CD4-positive, alpha-beta T cell treated with Interferon gamma for 1 hour (primary cell): ENCODE data around the gene TMEM86A.
"Not testable (repeated sequence)": the region's sequence is repeated elsewhere in the genome, so short reads cannot be mapped to it uniquely, and the experiment has no call there.

ENCODE experiments used
- DNase-seq: peaks from one replicate; pipeline ENCODE4 v3.0.0-alpha.2; 2020

TMEM86A gene, protein sequence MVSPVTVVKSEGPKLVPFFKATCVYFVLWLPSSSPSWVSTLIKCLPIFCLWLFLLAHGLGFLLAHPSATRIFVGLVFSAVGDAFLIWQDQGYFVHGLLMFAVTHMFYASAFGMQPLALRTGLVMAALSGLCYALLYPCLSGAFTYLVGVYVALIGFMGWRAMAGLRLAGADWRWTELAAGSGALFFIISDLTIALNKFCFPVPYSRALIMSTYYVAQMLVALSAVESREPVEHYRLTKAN

DNA sequence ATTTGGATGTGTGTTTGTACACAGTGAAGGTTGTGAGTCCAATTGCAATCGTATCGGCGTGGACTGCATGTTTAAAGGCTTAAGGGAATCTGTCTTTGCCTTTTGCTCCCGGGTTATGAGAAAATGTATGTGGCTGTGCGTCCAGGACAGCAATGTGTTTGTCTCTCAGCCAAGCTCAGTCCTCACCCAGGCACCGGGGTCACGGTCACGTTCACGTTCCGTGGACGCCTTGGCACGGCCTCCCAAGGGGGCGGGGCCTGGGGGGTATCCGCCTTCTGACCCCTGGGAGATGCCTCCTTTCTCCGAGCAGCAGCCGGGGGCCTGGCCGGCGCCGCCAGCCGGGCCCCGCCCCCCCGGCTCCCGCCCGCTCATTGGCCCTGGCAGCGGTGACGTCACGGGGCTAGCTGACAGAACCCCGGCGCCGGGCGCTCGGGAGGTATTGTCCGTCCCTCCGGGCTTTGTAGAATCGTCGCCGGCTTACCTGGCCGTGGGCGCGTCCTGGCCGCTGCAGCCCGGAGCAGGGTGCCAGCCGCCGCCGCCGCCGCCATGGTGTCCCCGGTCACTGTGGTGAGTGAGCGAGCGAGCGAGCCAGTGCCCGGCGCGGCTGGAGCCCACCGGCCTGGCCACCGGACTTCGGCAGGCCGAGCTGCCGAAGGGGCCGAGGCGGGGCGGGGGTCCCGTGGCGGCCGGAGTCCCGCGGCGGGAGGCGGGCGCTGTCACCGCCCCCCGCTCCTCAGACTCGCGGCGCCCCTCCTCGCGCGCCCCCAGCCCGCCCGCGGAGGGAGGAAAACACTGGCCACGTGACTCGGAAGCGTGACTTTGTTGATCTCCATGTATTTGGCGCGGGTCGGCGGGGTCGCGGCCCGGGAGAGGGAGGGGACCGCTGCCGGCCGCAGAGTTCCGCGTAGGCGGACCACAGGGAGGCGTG lies at the start of gene TMEM86A:
Gene TMEM86A, plus strand, starts transcription at position 439 of the 928 bp plus-strand sequence. Its CDS starts 108 bp downstream, at position 547.
- DNase-seq = peak; percentile 96

DNA sequence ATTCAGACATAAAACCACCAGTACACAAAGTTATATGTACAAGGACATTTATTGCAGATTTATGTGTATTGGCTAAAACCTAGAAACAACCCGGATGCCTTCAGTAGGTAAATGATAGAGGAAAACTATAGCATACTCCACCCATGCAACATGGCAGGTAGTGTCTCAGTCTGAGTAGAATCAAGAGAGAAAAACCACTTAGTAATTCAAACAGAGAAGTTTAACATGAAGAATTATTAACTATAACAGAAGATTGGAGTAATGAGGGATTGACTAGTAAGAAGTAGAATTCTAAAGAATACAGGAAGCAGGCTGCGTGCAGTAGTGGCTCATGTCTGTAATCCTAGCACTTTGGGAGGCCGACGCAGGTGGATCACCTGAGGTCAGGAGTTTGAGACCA lies 48.2 kb upstream of the TMEM86A start:
- DNase-seq = no peak

DNA sequence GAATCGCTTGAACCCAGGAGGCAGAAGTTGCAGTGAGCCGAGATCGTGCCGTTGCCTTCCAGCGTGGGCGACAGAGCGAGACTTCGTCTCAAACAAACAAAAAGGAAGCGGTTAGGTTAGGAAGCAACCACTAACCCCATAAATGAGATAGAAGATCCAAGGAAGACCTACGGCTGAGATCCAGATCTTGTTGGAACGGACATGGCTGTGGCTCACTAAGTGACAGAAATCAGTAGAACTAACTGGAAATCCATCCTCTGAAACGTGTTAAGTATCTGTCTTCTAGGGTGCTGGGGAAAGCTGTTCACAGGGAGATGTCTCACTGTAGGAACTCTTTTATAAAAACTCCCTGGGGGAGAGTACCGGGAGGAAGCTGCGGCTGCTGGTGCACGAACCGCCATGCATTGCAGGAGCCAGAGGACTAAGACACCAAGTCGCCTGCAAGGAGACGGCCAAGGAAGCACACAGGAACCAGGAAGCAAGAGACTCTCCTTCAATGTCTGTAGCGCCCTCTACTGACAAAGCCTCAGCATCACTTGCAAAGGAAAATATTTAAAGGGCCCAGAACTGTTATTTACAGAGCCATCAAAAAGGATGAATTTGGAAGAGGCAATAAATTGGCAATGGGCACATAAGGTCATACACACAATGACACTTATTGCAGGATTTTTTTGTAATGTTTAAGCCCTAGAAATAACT lies 47.6 kb upstream of the TMEM86A start:
- DNase-seq = peak; percentile 24

DNA sequence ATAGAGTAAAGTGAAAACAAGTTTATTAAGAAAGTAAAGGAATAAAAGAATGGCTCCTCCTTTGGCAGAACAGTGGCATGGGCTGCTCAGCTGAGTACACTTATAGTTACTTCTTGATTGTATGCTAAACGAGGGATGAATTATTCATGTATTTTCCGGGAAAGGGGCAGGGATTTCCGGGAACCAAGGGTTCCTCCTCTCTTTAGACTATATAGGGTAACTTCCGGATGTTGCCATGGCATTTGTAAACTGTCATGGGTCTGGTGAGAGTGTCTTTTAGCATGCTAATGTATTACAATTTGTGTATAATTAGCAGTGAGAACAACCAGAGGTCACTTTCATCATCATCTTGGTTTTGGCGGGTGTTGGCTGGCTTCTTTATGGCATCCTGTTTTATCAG lies 40.9 kb upstream of the TMEM86A start:
- DNase-seq = no peak

DNA sequence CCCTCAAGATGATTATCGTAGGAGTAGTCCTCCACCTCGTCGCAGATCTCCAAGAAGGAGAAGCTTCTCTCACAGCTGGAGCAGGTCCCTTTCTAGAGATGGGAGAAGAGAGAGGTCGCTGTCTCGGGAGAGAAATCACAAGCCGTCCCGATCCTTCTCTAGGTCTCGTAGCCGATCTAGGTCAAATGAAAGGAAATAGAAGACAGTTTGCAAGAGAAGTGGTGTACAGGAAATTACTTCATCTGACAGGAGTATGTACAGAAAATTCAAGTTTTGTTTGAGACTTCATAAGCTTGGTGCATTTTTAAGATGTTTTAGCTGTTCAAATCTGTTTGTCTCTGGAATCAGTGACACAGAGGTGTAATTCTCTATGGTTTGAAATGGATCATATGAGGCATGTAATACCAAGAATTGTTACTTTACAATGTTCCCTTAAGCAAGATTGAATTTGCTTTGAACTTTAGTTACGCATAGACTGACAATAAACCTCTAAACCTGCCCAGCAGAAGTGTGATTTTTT lies 33.2 kb upstream of the TMEM86A start:
- not testable (repeated sequence) for DNase-seq

DNA sequence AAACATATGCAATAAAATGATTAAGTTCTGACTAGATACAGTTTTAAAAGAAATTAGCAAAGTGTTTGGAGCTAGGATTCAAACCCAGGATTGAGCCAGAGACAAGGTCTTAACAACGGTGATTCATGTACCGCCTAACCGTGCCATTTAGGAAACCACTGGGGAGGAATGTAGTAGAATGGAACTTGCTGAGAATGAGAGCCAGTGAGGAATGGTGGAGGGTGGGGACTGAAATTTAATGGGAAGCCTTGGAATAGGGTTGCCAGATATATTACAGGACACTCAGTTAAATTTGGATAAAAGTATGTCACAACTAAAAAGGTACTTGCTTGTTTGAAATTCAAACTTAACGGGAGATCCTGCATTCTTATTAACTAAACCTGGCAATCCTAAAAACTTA lies 30.4 kb upstream of the TMEM86A start:
- DNase-seq = no peak

DNA sequence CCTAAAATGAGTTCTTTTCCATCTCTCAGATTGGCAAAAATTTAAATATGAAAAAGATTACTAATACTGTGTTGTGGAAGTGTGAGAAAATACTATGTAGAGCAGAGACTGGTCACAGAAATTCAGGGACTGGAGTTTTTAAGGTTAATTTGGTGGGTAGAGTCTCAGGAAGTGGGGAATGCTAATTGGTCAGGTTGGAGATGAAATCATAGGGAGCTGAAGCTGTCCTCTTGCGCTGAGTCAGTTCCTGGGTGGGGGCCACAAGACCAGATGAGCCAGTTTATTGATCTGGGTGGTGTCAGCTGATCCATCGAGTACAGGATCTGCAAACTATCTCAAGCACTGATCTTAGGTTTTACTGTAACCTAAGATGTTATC lies 29.4 kb upstream of the TMEM86A start:
- no peak for DNase-seq

DNA sequence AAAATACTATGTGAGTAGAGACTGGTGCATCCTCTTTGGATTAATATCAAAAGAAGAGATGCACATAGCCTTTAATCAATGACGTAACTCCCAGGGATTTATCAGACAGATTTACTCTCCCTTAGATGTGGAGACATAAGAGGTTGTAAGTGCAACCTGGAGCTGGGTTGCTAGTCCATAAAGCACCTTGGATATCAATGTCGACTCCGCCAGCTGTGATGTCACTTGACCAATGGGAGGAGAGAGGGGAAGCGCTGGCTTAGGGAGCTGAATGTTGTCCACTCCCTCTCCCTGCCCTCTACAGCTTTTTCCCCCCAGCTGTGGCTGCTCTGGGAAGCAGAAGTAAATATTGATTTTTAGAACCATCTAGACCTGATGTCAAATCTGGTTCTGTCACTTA lies 28.9 kb upstream of the TMEM86A start:
- no peak for DNase-seq

DNA sequence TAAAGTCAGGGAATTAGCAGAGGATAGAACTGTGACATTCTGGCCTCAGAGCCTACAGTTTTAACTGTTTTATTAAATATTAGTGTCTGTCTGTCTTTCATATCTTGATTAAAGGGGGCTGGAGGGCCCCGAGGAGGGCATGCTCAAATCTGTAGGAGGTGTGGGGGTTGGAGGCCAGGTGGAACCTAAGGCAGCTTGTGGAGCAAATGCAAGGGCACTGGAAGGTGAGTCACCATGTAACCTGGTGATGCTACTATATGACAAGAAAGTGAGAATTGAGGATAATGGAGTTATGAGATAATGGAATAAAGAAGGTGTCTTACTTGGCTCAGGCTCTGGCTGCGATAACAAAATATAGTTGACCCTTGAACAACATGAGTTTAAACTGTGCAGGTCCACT lies 27.3 kb upstream of the TMEM86A start:
- no peak for DNase-seq

DNA sequence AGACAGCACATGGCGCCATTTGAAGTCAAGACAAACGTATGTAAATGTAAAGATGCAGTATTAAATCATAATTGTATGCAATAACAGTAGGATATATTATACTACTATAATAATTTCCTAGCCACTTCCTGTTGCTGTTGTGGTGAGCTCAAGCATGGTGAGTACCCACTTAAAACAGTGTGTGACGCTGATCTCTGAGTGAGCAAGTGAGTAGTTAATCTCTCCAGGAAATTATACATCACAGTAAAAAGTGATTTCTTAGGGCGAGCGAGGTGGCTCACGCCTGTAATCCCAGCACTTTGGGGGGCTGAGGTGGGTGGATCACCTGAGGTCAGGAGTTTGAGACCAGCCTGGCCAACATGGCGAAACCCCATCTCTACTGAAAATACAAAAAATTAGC lies 26.4 kb upstream of the TMEM86A start:
- peak; percentile 45 for DNase-seq

DNA sequence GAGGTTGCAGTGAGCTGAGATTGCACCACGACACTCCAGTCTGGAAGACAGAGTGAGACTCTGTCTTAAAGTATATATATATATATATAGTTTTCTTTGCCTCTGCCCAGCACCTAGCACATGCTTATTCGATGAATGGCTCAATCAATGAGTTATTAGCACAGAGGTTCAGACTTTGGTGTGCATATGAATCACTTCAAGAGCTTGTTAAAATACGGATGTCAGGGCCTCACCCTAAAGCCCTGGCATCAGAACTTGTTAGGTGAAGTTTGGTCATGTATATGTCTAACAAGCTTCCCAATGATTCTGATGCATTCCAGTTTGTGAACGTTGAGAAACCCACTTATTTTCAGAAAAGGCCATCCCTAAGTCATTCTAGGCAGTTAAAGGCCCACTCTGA lies 21.8 kb upstream of the TMEM86A start:
- no peak for DNase-seq

DNA sequence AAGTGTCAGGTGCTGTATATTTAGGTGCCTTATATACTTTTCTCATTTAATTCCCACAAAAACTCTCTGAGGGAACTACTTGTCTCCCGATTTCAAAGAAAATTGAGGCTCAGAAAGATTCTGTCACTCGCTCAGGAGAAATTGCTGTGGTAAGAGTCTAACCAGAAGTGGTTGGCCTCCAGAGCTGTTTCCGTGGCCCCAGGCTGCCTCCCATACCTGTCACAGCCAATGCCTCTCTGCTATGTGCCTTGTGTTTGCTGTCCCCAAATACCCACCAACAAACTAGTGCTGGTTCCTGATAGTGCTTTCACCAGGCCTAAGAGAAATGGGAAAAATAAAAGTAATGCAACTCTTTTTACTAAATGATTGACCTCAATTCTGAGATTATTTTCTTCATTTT lies 21.0 kb upstream of the TMEM86A start:
- DNase-seq = no peak

DNA sequence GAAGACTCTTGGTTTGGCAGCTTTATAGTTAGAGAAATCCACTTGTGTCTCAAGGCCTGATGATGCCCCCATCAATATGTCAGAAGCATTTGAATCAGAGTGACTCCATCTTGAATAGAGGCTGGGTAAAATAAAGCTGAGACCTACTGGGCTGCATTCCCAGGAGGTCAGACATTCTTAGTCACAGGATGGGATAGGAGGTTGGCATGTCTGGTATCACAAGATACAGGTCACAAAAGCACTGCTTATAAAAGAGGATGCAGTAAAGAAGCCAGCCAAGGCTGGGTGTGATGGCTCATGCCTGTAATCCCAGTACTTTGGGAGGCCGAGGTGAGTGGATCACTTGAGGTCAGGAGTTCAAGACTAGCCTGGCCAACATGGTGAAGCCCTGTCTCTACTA lies 16.6 kb upstream of the TMEM86A start:
- DNase-seq = not testable (repeated sequence)

DNA sequence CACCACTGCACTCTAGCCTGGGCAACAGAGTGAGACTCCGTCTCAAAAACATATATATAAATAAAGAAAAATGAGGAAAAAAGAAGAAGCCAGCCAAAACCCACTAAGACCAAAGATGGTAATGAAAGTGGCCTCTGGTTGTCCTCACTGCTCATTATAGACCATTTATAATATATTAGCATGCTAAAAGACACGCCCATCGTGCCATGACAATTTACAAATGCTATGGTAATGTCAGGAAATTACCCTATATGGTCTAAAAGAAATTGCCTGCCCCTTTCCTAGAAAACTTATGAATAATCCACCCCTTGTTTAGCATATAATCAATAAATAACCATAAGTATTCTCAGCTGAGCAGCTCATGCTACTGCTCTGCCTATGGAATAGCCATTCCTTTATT lies 16.1 kb upstream of the TMEM86A start:
- no peak for DNase-seq

DNA sequence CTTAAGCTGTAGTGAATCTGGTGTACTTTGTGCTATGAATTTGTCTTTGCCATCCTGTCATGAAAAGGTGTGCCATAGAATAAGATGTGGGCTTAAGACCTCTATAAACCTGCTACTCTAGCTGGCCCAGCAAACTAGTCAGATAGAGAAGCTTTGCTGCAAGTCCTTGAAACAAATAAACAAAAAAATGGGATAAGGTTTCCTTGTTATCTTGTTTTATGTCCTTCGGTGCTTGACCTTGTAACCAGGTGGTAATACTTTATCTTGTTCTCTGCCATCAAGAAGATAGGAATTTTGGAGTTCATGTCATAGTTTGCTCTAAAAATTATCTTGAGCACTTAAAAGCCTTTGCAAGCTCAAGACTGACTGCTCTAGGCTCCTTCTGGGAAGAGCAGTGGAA lies 14.3 kb upstream of the TMEM86A start:
- no peak for DNase-seq

DNA sequence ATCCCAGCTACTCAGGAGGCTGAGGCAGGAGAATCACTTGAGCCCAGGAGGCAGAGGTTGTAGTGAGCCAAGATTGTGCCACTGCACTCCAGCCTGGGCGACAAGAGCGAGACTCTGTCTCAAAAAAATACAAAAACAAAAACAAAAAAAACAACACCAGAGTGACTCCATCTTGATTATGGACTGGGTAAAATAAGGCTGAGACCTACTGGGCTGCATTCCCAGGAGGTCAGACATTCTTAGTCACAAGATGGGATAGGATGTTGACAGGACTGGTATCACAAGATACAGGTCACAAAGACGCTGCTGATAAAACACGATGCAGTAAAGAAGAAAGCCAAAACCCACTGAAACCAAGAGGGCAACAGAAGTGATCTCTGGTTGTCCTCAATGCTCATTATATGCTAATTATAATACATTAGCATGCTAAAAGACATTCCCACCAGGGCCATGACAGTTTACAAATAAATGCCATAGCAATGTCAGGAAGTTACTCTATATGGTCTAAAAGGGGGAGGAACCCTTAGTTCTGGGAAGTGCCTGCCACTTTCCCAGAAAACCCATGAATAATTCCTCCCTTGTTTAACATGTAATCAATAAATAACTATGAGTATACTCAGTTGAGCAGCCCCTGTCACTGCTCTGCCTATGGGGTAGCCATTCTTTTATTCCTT lies 7.0 kb upstream of the TMEM86A start:
- DNase-seq = not testable (repeated sequence)

DNA sequence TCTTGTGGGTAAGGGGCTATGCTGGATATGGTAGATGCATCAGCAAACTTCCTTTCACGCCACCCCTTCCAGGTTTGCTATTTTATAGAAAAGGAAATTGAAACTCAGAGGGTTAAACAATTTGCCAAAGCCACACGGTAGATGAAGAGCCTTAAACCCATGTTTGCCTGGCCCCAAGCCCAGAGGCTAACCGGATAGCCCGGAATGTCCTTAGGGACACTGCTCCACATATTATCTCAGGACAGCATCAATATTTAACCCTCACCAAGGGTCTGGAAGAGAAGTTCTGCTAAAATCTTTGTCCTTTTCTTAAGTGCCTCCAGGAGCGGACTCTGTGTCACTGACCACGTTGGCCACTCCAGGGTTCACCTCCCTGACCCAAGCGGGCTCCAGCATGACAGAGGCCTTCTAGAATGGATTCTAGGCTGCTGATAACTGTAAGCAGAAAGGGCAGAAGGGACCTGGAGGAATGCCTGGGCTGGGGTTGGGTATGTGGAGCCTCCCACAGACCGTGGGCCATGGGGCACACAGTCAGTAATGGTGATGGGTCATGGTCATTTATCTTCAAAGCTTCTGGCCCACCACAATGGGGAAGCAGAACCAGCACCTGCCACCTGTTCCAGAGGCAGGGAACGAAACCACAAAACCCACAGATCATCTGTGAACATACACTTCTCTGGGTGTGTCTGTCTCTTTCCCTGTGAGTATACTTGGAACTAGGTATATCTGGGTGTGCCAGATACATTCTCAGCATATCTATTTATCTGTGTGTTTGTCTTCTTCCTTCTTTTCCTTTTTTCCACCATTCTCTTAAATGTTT lies 5.4 kb upstream of the TMEM86A start:
- no peak for DNase-seq

DNA sequence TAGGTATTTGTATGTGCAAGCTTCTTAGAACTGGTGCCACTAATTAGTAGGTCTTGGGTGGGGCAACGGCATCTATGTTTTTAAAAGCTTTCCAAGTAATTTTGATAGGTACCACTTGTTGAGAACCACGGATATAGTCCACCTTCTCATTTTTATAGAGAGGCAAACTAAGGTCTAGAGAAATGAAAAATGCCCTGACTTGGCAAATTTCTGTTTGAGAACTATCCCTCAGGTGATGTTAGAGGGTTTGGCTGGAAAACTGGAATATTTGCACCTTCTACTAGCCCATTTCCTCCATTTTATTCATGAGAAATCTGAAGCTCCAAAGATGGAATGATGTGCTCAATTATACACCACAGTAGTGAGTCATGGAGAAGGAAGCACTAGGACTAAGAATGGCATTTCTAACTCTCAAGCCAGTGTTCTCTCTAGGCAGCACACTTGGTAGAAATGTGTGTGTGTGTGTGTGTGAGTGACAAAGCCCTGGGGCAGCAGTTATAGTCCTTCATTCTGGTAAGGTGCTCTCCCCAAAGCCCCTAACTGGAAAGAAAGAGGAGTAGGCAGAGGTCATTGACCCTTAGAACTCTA lies 1.8 kb upstream of the TMEM86A start:
- DNase-seq = no peak

DNA sequence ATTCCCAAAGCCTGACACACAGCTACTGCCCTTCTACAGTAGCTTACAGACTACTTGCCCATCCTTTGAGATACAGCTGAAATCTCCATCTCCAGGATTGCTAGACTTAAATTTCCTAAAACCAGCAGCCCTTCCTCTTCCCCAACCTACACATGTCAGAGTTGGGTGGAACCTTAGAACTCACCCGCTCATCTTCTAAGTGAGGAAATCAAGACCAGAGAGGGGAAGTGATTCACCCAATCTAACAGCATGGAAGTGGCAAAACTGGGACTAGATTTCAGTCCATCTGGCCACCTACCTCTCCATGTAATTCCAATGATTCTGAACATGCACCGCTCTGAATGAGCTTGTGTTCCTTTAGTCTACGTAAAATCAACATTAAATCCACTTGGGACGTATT lies 1.0 kb upstream of the TMEM86A start:
- no peak for DNase-seq

DNA sequence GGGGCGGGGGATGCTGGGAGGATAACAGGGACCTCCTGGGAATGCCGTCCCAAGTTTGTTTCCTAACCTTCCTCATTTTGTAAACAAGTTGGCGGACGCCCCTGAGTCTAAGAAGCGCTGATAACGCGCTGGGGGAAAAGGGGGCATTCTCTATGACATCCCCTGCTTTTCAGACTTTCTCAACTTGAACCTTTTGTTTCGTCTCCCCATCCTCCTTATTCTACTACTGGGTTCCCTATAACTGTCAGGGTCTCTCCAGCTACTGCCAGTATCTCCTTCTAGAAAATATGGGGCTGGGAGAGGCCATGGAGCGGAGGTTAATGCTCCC lies 654 bp downstream of the TMEM86A start:
- DNase-seq = no peak

DNA sequence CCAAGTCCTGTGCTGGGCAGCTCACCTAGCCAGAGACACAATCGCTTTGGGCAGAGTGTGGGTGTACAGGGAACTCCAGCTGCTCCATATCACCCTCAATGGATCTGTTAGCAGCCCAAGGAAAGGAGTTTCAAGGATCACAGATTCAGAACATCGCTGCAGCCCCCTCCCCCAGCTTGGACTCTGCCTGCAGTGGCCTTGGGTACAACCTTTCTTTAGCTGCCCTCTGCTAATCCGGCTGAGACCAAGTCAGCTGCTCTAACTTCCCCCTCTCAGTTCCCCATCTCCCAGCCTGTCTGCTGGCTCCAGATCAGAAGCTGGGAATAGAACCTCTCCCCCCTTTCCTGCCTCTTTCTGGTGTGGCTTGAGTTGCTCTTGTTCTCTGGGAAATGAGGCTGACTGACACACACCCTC lies 1.3 kb downstream of the TMEM86A start:
- DNase-seq = no peak

DNA sequence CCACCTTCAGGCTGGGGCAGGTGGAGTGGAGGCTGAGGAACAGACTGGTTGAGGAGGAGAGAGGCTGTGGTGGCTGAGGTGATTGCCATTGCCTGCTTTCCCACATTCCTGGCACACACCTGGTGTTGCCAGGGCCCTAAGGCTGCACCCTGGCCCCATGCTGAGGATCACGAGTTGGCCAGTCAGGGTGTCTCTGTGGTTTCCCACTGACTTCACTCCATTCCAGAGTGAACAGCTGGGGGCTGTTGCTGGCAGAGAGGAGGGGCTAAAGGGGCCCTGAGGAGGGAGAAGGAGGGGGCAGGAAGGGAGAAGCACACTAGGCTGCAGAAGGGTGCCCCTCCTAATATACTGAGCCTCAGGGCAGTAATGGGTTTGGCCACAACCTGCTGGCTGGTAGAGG lies 1.8 kb downstream of the TMEM86A start:
- no peak for DNase-seq
